Duodenal mucosa (tissue), 2 donors: ENCODE data around the gene CDK15.

Source experiments
- H3K27ac ChIP-seq: one replicate; pipeline ENCODE4 v1.7.0; 2013; ENCODE audit warnings: low read depth, low read length
- H3K27me3 ChIP-seq, 2 donors: one replicate each; pipeline ENCODE4 v1.7.0; 2013; ENCODE audit warnings: low read length in 2 of 2, control low read depth in 1 of 2; ENCODE audit not compliant: insufficient read depth in 2 of 2, control insufficient read depth in 1 of 2
- H3K36me3 ChIP-seq, 2 donors: one replicate each; pipeline ENCODE4 v1.7.0; 2013; ENCODE audit warnings: low read length in 2 of 2, control low read depth in 1 of 2; ENCODE audit not compliant: insufficient read depth in 2 of 2, control insufficient read depth in 1 of 2
- H3K4me1 ChIP-seq, 2 donors: one replicate each; pipeline ENCODE4 v1.7.0; 2013; ENCODE audit warnings: low read length in 2 of 2, control low read depth in 1 of 2; ENCODE audit not compliant: insufficient read depth in 2 of 2, control insufficient read depth in 1 of 2
- H3K4me3 ChIP-seq, 2 donors: one replicate each; pipeline ENCODE4 v1.7.0; 2013; ENCODE audit warnings: low read length in 2 of 2, low read depth in 1 of 2
- H3K9ac ChIP-seq, 2 donors: one replicate each; pipeline ENCODE4 v1.7.0; 2013; ENCODE audit warnings: low read length in 2 of 2, low read depth in 1 of 2
- H3K9me3 ChIP-seq, 2 donors: one replicate each; pipeline ENCODE4 v1.7.0; 2013; ENCODE audit warnings: low read length in 2 of 2, control low read depth in 1 of 2; ENCODE audit not compliant: control insufficient read depth in 1 of 2

The CDK15 gene

DNA sequence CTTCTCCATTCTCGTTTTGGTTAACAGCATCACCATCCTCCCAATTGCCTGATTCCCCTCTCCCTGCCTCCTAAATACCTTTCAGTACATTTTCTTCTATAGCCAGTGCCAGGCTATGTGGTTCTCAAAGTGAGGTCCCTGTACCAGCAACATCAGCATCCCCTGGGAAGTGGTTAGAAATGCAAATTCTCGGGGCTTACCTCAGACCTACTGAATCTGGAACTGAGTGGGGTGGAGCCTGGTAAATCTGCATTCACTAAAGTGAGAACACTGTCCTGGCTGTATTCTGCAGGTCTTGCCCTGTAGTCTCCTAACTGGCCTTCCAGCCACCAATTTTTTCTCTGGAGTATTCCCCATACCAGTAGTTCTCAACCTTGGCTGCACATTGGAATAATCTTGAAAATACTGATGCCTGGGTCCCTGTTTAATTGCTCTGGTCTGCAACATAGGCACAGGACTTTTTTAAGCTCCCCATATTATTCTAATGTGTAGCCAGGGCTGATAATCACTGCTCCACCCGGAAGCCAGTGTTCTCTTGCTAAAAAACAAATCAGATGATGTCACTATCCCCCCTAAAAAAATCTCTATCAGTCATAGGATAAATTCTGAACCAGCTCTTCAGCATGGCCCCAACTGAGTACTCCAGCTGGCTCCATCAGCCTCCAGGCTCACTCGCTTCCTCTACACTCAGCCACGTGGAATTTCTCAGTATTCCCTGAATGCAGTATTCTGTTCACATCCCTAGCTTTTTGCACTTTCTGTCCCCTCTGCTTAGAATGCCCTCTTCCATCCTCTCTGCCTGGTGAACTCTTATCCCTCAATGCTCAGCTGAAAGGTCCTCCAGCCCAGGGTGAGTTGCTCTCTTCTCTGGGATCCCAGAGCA lies 98.4 kb downstream of the CDK15 start:
- Histone ChIP-seq H3K4me1 (peaks cover 4 to 8% of the 10 kb centered on the region in 2 donors), H3K4me3 (no peak overlapping the region), H3K9ac (no peak overlapping the region), H3K27me3 (no peaks in the 10 kb centered on the region), H3K36me3 (no peaks in the 10 kb centered on the region), H3K9me3 (no peaks in the 10 kb centered on the region), H3K27ac (no peak overlapping the region)

DNA sequence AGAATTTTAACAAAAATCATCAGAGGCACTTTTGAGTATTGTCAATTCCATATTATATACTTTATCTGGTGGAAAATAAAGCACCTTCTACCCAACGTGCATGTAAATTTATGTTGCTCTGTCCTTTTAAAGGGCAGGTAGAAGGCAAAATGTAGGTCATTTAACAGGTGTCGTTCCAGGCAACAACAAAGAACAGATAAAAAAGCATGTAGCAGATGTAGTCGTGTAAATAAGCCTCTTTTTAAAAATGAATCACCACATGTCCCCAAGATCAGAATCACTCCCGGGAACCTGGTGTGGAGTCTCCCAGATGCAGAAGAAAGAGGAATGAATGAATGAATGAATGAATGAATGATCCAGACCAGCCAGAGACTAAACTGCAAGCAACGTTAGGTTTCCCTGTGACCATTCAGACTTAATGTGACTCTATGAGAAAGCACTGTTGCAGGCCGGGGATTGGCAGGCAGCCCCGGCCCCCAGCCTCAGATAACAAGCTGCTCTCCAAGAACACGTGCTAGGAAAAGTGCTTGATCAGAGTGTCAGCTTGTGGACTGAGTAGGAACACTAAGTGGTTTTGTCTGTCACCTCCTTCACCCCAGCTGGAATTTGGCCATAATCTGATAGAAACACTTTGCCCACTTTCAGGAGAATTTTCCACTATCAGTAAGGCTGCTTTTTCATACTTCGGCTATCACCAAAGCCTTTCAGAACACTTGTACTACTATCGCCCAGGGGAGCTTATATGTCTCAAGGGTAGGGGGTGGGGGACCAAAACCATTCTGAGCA lies 100.6 kb downstream of the CDK15 start:
- no peaks in the 10 kb centered on the region for H3K9me3 ChIP-seq
- peaks cover 9 to 12% of the 10 kb centered on the region in 2 donors for H3K4me1 ChIP-seq
- no peak overlapping the region for H3K27ac ChIP-seq
- no peak overlapping the region for H3K9ac ChIP-seq
- no peaks in the 10 kb centered on the region for H3K27me3 ChIP-seq
- no peak overlapping the region for H3K4me3 ChIP-seq
- H3K36me3 ChIP-seq = no peaks in the 10 kb centered on the region

DNA sequence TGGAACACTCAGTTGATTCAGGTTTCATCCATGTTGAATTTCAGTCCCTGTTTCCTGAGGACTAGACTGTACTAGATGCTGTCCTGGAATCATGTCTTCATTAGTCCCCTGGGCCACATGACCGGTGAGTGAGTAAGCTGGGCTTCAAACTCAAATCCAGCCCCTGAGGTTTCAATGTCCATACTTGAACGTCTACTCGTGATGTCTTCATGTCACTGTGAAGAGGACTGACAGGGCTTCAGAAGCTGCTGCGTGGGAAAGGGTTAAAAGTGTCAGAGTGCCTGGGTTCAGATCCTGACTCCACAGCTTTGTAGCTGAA lies 101.2 kb downstream of the CDK15 start:
- H3K36me3 ChIP-seq = no peaks in the 10 kb centered on the region
- no peak overlapping the region for H3K9ac ChIP-seq
- no peaks in the 10 kb centered on the region for H3K27me3 ChIP-seq
- no peaks in the 10 kb centered on the region for H3K9me3 ChIP-seq
- no peak overlapping the region for H3K4me3 ChIP-seq
- H3K4me1 ChIP-seq = peaks cover 9 to 12% of the 10 kb centered on the region in 2 donors
- H3K27ac ChIP-seq = no peak overlapping the region

DNA sequence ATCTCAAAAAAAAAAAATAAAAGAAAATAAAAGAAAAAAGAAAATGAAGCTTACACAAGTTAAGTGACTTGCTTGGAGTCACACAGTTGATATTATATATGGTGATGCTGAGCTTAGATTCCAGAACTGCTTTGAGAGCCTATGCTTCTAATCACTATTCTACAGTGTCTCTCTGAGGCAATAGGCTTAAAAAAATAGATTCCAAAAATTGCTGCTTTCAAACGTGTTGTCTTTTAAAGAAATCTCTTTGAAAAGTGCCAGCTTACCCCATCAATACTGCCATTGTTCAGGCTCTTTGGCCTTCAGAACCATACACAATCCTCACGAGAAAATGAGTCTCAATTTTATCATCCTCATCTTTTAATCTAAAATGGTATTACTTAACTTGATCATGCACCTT lies 102.6 kb downstream of the CDK15 start:
- H3K4me3 ChIP-seq = no peak overlapping the region
- H3K36me3 ChIP-seq = no peaks in the 10 kb centered on the region
- H3K27me3 ChIP-seq = no peaks in the 10 kb centered on the region
- no peak overlapping the region for H3K27ac ChIP-seq
- H3K4me1 ChIP-seq = peaks cover 9 to 12% of the 10 kb centered on the region in 2 donors
- H3K9ac ChIP-seq = no peak overlapping the region
- no peaks in the 10 kb centered on the region for H3K9me3 ChIP-seq

DNA sequence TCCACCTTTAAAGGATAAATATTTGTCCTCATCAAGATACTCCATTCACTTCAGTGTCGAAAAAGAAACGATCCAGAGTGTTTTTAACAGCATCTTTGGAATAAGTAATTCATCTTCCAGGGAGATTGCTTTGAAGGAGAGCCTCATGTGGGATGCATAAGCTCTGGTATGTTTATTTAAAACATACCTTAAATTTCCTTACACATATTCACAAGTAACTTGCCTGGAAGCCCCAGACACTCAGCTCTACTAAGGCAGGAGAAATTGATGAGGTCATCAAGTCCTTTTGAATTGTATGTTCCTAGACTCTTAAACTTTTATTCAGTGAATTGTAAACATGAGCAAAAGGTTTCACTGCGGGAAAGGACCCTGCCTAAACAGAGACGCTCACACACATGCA lies 103.0 kb downstream of the CDK15 start:
- H3K4me1 ChIP-seq = peaks cover 9 to 12% of the 10 kb centered on the region in 2 donors
- no peak overlapping the region for H3K9ac ChIP-seq
- no peaks in the 10 kb centered on the region for H3K27me3 ChIP-seq
- H3K36me3 ChIP-seq = no peaks in the 10 kb centered on the region
- H3K9me3 ChIP-seq = no peaks in the 10 kb centered on the region
- H3K4me3 ChIP-seq = no peak overlapping the region
- H3K27ac ChIP-seq = no peak overlapping the region

DNA sequence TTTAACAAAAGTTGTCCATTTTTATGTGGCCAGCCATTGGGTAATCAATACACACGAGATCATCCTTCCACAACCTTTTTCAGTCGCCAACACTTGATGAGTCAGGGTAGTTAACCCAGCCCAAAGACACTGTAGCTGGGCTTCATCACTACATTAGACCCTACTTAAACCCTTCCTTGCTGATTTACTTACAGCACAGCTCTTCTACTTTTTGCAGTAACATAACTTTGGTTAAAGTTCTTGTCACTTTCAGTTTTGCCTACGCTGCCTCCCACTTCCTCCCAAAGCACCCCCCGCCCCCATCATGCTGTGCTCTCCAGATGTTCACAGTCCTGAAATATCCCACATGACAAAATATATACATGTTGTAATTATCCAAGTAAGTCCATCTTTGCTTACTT lies 103.6 kb downstream of the CDK15 start:
- Histone ChIP-seq H3K4me3 (peak overlapping the region in 1 of 2 donors; percentile 38), H3K4me1 (peaks cover 9 to 12% of the 10 kb centered on the region in 2 donors), H3K36me3 (no peaks in the 10 kb centered on the region), H3K27ac (no peak overlapping the region), H3K9ac (no peak overlapping the region), H3K9me3 (no peaks in the 10 kb centered on the region), H3K27me3 (no peaks in the 10 kb centered on the region)

DNA sequence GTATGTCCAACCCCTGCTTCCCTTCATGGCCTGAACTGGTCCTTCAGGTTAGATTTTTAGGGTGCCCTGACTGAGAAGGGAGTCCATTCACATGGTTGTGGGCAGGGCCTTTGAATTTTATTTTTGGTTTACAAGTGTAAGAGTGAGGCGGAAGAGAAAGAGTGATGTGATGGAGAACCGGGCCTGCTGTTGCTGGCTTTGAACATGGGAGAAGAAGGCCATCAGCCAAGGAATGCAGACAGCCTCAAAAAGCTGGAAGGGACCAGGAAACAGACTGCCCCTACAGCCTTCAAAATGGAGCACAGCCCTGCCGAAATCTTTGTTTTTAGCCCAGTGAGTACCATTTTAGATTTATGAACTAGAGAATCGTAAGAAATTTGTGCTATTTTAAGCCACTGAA lies 105.0 kb downstream of the CDK15 start:
- no peak overlapping the region for H3K4me3 ChIP-seq
- no peaks in the 10 kb centered on the region for H3K27me3 ChIP-seq
- no peaks in the 10 kb centered on the region for H3K9me3 ChIP-seq
- H3K9ac ChIP-seq = no peak overlapping the region
- no peaks in the 10 kb centered on the region for H3K36me3 ChIP-seq
- H3K4me1 ChIP-seq = peaks cover 9 to 12% of the 10 kb centered on the region in 2 donors
- no peak overlapping the region for H3K27ac ChIP-seq

DNA sequence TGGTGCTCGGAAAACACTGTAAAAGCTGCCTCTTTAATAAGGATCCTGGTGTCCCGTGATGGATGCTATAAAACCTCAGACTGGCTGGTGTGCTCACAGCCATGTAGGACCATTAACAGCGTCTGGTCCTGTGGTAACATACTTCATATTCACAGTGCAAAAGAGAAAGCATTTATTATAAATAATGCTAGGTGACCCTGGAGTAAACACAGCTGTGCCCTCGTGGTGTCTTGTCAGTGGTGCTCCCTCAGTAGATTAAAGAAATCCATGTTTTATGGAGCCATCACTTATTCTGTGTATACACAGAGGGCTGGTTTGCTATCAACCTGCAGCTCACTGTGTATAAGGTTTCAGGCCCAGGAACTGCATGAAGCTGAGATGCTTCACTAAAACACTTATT lies 106.9 kb downstream of the CDK15 start:
- no peaks in the 10 kb centered on the region for H3K36me3 ChIP-seq
- no peaks in the 10 kb centered on the region for H3K9me3 ChIP-seq
- H3K4me1 ChIP-seq = peaks cover 9 to 12% of the 10 kb centered on the region in 2 donors
- no peaks in the 10 kb centered on the region for H3K27me3 ChIP-seq
- H3K27ac ChIP-seq = no peak overlapping the region
- H3K4me3 ChIP-seq = no peak overlapping the region
- no peak overlapping the region for H3K9ac ChIP-seq

DNA sequence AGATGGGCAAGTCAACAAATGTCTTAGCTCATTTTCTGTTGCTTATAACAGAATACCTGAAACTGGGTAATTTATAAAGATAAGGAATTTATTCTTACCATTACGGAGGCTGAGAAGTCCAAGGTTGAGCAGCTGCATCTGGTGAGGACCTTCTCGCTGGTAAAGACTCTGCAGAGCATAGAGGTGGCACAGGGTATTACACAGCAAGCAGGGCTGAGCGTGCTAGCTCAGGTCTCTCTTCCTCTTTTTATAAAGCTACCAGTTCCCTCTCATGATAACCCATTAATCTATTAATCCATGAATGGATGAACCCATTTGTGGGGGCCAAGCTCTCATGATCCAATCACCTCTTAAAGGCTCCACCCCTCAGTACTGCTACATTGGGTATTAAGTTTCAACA lies 109.1 kb downstream of the CDK15 start:
- Histone ChIP-seq H3K4me1 (peaks cover 2 to 12% of the 10 kb centered on the region in 2 donors), H3K4me3 (no peak overlapping the region), H3K36me3 (no peaks in the 10 kb centered on the region), H3K9me3 (no peaks in the 10 kb centered on the region), H3K27ac (no peak overlapping the region), H3K27me3 (no peaks in the 10 kb centered on the region), H3K9ac (no peak overlapping the region)

DNA sequence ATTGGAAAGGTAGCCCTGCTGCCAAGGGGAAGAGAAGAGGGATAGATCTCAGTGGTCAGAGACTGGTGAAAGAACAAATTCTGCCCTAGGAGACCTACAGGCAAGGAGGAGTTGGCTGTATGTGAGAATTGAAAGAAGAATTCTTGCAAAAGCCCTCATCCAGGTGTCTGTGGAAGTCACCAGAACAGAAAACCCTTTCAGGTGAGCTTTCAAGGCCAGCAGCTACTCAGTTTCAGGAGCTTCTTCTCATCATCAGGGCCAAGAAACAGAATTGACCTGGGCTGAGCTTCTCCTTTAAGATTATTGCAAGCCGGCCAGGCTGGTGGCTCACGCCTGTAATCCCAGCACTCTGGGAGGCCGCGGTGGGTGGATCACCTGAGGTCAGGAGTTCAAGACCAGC lies 110.2 kb downstream of the CDK15 start:
- Histone ChIP-seq H3K9me3 (no peaks in the 10 kb centered on the region), H3K27ac (no peak overlapping the region), H3K27me3 (no peaks in the 10 kb centered on the region), H3K4me1 (peaks cover 2 to 12% of the 10 kb centered on the region in 2 donors), H3K4me3 (no peak overlapping the region), H3K9ac (no peak overlapping the region), H3K36me3 (no peaks in the 10 kb centered on the region)
